Middle frontal gyrus (tissue), 1 donor: Measurements from ENCODE around the gene MAGEA9.
"Not testable (repeated sequence)": the region's sequence is repeated elsewhere in the genome, so short reads cannot be mapped to it uniquely, and the experiment has no call there.

Source experiments
- DNase-seq: peaks from one replicate; pipeline ENCODE4 v3.0.0-alpha.2; 2015; ENCODE audit warnings: low spot score; ENCODE audit errors: extremely low spot score

Gene MAGEA9

GRCh38 chrX:149807747-149808458 is 26.2 kb downstream of the MAGEA9 start:
- DNase-seq, result no peak

DNA sequence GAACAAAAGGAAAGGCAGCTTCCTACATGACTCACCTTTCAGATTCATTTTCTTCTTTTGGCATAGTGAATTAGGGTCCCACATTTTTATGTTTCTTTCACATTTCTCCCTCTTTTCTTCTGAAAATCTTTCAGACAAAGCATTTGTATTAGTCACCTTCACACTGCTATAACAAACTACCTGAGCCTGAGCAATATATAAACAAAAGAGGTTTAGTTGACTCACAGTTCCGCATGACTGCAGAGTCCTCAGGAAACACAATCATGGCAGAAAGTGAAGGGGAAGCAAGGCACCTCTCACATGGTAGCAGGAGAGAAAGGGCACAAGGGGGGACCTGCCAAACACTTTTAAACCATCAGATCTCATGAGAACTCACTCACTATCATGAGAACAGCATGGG is 36.9 kb downstream of the MAGEA9 start:
- DNase-seq, result no peak

- no peak for DNase-seq
Observed at GRCh38 chrX:149819371-149819770, 37.6 kb downstream of the MAGEA9 start.

DNA sequence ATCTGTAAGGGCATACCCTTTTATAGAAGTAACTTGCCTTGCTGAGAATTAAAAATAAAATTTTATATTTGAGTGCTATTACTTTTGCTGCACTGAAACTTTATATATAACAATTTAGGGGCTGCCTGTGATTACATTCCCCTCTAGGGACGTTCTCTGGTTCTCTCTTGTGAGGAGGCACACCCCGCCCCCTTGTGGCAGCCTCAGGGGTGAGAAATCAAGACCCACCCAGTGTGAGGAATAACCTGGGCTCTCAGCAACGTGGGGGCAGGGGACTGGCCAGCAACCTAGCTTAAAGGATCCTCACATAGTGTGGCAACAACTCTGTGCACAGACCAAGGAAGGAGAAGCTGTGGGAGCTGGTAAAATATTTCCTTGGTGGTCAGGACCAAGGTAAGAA is 43.7 kb downstream of the MAGEA9 start:
- DNase-seq, result no peak

GRCh38 chrX:149827254-149827653 is 45.5 kb downstream of the MAGEA9 start:
- DNase-seq, result no peak

DNA sequence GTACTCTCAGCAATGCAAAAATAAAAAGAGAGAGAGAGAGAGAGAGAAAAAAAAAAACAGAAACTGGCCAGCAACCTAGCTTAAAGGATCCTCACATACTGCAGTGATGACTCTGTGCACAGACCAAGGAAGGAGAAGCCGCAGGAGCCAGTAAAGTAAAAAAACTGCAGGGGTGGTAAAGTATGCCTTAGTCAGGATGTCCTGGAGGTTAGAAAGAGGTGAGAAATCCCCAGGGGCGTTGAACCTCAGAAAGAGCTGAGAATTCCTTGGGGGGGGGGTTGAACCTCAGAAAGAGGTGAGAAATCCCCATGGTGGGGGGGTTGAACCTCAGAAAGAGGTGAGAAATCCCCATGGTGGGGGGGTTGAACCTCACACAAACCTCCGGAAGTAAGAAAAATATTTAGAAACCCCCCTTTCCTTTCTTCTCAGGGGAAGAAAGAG is 48.0 kb downstream of the MAGEA9 start:
- no peak for DNase-seq

DNA sequence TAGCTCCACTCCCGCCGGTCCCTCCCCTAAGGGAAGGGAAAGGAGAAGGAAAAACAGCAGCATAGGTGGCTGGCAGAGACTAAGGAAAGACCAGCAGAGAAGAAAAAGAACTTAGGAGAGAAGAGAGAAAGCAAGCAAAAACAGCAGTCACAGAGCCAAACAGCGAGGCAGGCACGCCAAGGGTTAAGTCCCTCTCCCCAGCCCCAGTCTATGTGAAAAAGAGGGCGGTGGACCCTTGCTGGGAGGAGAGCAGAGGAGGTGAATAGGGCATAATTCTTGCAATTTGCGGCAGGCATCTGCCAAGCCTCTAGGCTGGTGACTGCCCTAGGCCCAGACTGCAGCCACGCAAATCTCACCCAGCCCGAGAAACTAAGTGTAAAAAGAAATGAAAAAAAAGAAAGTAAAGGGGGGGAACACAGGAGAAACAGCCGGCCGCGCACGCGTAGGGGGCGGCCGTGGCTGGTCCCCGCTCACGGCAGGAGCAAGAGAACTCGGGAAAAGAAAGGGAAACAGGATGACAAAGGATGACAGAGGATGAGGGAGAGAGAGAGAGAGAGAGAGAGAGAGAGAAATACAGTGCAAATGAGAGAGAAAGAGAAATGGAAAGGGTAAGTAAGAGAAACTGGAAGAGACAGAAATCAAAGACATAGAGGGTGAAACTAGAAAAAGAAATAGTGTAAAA is 48.6 kb downstream of the MAGEA9 start:
- no peak for DNase-seq

DNA sequence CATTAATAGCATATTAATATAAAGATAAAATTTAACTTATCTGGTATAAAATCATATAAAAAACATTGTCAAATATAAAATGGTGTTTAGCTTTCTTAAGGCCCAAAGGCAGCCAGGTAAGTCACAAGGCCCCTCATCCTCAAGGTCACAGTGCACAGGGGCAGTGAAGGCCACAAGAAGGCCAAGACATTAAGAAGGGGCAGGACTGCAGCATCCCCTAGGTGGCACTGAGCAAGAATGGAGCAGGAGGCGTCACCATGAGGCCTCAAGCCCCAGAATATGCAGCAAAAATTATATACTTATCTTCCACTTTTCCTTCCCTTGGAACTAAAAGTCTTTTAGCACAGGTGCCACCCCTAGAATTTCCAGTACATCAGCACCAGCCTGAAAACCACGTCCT is 49.7 kb downstream of the MAGEA9 start:
- DNase-seq, result no peak

DNA sequence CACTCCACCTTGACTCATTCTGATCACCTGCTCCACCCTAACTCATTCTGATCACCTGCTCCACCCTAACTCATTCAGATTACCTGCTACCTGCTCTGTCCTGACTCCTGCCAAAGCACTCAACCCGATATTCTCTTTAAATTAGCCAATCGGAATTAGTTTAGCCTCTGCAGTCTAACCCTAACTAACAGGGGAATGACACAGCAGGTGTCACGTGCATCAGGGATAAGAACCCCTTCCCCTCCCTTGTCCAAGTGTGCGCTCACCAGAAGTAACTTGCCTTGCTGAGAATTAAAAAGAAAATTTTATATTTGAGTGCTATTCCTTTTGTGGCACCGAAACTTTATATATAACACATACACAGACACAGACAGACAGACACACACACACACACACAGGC is 55.0 kb downstream of the MAGEA9 start:
- DNase-seq, result not testable (repeated sequence)

- DNase-seq, result no peak
Observed at GRCh38 chrX:149837167-149837566, 55.4 kb downstream of the MAGEA9 start.
